T follicular helper cell (primary cell): ENCODE data around the gene CCDC149.
"Not testable (repeated sequence)": the region's sequence is repeated elsewhere in the genome, so short reads cannot be mapped to it uniquely, and the experiment has no call there.

Experiments used
- DNase-seq: peaks from one replicate; pipeline ENCODE4 v3.0.0-alpha.2; 2020; ENCODE audit warnings: low read depth

Gene CCDC149

DNA sequence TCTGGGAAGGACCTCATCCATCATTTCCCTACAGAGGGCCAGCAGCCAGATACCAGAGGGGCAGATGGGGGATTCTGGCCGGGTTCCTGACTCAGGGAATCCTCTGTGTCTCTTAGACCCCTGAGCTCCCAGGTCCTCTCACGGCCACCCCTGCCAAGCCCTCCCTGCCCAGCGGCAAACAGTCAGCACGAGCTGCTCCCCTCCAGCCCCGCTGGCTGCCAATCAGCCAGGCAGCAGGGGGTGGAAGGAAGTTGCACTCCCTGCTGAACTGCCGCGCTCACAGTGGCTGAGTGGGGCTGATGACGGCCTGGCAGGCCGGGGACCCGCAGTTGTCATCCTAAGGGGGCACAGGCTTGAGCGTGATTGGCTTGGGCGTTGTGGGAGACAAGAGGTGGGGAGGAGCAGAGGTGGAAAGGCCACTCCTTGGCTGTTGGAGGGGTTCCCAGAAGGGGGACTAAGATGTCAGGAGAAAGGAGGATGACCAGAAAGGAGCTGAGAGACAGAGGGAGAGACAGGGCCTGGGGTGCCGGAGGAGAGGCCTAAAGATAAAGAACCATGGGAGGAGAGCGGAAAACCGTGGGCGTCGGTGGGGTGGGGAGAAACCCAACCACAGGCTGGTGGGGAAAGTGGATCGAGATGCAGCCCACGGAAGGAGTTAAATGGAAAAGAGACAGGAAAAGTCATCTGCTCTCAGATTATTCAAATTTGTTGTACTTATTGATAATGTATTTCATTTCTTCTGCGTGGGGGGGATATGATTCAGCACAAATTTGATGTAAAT lies 4.4 kb upstream of the CCDC149 start:
- DNase-seq, result no peak

DNA sequence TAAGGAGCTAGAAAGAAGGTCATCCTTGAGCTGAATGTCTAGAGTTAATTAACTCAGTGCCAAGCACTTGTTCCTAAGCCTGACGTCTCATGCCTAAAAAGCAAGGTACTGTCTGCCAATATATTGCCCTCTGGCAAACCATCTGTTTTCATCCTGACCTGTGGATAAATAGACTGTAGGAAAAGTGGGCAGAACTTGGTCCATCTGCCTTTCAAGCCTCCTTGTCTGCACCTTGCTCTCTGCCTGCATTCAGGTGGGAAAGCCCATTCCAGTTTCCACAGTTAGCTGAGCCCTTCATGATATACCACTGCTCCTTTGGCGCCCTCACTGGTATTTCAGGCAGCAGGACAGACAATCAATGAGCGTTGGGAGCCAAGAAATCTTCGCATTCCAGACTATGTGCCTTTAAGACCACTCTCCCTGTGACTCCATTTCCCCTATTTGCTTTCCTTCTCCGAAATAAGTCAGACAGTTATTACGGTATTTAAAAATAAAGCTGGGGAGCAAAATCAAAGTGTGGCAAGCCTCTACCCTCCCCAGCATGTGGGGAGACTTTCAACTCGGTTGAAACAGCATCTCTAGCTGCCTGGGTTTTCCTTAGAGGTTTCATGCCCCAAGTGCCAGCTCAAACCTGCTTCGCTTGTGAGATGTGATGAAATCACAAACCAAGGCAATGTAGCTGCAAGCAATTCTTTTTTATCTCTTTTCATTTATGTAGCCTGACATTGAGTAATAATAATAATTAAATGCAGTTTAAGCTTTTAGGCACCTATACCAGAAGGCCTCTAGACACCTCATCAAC lies 2.5 kb upstream of the CCDC149 start:
- no peak for DNase-seq

DNA sequence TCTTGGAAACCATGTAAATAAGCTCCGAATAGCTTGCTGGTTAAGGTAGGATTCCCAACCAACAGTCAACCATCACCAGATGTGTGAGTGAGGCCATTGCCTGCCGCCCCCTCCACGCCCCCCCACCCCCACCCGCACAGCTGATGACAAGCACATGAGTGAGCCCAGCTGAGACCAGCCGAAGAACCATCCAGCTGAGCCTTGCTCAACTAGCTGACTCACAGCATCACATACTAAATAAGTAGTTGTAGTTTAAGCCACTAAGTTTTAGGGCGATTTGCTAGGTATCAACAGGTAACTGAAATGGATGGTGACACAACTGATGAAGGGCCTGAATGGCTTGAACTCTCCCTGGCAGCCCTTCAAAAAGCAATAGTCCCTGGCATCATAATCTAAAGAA lies 1.6 kb upstream of the CCDC149 start:
- DNase-seq, result no peak

DNA sequence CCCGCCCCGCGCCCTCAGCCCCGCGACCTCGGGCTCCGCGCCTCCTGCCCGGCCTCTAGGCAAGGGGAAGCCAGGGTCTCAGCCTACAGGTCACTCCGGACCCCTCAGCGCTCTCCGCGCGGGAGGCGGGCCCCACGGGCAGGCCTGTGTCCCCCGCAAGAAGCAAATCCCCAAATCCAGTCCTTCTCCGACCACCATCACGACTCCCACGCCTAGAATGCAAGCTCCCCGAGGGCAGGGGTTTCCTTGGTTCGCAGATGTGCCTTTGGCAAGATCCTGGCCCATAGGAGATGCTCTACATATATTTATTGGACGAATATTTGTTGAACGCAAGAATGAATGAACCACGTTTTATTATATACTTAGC lies 260 bp upstream of the CCDC149 start:
- DNase-seq, result no peak

DNA sequence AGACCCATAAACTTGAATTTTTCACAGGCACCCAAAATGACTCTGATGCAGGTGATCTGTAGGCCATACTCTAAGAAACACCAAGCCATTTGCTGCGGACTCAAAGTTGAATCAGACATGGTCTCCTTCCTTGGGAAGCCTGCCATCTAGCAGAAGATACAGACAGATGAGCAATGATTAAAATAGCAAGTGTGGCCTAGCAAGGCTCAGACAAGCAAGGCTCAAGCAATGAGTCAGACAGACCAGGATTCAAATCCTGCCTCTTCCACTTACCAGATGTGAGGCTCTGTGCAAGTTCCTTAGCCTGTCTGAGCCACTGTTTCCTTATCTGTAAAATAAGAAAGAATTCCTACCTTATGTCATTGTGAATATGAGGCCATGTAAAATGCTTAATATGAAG lies 2.3 kb downstream of the CCDC149 start:
- no peak for DNase-seq

DNA sequence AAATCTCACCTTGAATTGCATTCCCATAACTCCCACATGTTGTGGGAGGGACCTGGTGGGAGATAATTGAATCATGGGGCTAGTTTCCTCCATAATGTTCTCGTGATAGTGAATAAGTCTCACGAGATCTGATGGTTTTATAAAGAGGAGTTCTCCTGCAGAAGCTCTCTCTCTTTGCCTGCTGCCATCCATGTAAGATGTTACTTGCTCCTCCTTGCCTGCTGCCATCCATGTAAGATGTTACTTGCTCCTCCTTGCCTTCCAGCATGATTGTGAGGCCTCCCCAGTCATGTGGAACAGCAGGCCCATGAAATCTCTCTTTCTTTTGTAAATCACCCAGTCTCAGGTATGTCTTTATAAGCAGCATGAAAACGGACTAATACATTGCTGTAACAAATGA lies 3.2 kb downstream of the CCDC149 start:
- not testable (repeated sequence) for DNase-seq

DNA sequence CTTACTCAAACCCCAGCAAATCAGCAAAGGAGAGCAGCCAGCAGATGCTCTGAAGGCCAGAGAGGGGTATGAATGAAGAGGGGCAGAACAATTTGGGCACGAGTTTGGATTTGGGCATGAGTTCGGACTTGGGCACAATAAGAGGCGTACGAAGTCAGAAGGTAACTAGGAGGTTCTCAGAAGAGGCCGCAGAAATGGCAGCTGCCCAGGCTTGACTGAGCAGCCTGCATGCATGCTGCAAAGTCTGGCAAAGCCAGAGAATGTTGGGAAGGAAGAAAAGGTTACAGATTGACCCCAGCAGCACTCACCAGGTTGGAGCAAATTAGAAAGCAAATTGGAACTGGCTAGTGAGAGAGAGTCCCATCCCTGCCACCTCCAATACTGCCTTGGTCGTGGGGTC lies 15.2 kb downstream of the CCDC149 start:
- DNase-seq, result no peak

DNA sequence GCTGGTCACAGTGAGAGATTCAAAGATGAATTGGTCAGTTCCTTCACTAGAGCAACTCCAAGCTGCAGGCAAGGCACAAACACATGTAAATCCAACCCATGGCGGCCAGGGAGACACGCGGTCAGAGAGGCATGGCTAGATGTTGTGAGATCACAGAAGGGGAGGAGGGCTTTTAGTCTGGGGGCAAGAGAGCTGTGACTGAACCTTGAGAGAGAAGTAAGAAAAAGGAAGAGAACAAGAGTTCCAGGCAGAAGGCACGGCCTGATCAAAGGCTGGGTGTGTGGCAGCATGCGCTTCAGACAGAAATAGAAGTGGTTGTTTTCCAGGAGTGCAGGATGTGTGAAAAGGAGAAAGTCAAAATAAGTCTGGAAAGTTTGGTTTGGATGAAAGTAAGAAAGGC lies 15.9 kb downstream of the CCDC149 start:
- no peak for DNase-seq

DNA sequence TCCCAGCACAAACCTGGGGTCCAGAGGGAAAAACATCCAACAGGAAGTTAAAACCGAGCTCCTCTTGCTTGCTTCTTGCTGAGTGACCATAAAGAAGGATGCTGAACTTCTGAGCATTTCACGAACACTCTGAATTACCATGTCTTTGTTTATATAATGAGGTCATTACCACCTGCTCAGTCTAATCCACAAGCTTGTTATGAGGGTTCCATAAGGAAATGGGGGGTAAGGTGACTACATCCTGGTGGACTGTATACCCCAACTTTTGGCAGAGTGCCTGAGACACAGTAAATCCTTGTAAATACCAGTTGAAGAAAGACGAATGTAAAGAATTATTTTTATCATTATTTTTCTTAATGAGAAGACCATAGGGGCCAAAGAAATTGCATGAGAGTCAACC lies 16.8 kb downstream of the CCDC149 start:
- DNase-seq, result no peak

DNA sequence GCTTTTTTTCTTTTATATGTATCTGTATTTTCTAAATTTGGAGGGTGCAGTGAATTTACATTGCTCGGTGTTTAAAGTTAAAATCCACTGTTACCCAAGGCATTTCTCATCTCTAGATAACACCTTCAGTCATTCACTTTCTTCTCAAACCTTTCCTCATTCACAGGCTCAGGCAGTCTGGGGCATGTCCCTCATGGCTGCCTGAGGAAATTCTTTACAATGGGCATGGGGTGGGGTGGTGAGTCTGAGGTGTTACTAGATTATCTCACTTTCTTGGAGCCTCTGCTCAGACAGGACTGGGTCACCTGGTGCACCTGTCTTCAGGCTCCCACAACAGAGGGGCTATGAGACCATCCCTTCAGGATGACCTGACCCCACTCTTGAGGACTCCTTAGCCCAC lies 17.4 kb downstream of the CCDC149 start:
- DNase-seq, result no peak

DNA sequence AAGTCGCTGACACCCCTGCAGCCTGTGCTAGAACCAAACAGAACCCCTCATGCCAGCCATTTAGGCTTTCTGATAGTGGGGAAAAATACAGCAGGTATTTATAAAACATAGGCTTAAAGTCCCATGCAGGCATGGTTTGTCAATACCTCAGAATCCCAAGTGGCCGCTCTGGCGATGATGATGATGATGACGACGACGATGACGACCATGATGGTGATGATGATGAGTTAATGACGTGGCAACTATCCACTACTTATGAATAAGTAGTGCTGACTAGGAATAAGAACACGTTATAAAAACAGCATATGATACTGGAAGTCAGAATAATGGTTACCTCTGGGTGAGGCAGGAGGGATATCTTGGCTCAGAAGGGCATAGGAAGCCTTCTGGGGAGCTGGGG lies 18.0 kb downstream of the CCDC149 start:
- no peak for DNase-seq

DNA sequence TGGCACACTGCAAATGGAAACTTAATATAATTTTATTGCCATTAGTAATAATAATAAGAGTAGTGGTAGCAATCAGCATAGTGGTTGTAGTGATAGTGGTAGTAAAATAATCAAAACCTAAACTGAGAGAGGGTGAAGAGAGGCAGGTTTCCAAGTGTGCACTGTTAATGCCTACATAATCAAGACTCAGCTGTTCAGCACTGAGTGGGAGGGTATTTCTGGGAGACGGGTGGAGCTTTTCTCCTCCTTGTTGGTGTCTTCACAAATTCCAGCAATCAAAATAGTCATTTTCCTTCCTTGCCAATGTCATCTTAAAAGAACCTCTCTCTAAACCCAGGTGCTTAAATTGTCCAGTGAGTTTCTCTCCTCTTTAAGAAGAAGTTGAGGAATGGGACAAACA lies 18.6 kb downstream of the CCDC149 start:
- no peak for DNase-seq

DNA sequence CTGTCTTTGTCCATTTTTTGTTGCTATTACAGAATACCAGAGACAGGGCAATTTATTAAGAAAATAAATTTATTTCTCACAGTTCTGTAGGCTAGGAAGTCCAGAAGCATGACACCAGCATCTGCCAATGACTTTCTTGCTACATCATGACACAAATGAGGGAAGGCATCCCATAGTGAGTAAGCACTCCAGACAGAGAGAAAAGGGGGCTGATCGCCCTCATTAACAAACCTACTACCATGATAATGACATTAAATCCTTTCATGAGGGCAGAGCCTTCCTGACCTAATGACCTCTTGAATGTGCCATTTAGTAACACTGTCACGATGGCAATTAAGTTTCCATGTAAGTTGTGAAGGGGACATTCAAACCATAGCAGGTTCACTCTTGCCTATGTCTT lies 20.1 kb downstream of the CCDC149 start:
- no peak for DNase-seq

DNA sequence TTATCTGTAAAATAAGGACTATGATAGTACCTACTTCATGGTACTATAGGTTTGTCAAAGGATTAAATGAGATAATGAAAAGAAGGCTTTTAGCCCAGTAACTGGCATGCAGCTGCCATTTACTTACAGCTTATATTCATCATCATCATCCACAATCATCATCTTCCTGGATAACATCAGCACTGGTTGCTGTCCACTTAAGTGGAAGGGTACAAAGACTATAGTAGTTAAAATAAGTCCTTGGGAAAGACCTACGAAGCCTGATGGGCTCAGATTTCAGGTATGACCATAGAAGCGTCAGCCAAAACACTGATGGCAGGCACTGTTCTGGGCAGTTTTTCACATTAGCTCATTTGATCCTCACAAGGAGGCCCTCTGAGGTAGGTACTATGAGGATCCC lies 20.6 kb downstream of the CCDC149 start:
- DNase-seq, result no peak

DNA sequence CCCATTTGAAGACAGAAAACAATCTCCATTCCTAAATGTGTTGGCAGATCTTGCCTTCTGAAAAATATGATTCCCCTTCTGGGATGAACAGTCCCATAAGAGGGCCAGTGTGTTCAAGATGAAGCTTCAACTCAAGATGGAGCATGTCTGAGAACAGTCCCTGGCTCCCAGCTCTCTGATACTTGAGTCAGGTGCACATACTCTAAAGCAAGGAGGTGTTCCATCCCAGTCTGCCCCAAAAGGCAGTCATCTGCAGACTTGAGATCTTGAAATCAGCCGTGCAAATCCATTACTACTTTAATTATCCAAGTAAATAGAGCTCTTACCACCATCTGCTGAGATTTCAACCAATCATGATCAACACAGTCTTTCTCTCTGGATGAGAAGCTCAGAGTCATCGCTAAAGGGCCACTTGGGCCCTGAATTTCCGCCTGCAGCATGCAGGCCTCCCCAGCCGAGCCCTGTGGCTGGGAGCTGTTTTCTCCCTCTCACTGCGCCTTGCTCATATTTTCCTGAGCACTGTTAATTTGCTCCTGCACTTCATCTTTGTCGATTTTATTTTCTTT lies 22.2 kb downstream of the CCDC149 start:
- DNase-seq, result no peak

DNA sequence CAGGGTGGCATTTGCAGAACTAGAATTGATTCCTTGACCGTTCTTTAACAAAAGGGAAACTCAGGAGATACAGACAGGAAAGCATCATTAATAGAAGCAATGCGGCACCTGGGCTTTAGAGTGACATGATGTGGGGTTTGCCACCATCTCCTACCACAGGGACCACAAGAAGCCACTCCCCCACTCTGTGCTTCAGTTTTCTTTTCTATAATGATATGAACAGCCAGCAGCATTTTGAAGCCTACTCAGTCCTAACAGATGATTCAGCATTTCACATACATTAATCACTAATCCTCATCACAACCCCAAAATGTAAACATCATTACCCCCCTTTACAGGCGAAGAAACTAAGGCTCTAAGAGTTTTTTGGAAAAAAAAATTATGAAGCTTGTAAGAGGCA lies 22.9 kb downstream of the CCDC149 start:
- DNase-seq, result no peak

DNA sequence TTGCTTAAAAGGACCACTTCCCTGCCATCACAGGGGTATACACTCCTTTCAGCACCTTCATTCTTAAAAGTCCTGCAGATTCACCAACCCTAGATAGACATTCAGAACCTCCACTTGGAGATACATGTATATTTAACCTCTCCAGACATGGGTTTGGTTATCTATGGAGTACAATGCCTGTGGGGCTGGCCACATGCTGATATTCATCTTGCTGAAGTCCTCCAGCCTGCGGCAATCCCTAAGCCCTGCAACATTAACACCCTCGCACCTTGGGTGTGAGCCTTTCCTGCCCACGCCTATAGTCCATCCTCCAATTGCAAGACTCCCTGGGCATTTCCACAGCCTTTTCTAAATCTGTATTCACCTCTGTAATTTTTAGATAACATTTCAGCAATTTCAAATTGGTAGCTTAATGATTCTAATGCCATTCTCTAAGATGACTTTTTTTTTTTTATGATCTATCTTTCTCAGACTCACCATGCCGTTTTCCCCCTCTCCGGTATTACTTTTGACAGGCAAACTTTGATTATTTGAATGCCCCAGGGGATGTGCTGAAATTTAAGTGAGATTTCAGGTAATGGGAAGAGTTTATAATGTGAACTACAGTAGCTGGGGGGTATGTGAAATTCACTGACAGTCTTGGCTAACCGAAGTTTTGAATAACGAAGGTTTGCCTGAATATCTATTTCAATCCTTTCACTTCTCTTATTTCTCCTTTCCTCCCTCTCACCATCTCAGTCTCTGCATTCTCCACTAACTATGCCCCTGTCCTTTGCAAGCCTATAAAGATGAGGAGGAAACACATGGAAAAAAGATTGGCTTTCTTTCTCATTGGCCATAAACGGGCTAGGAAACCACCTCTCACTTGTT lies 24.1 kb downstream of the CCDC149 start:
- DNase-seq, result no peak

DNA sequence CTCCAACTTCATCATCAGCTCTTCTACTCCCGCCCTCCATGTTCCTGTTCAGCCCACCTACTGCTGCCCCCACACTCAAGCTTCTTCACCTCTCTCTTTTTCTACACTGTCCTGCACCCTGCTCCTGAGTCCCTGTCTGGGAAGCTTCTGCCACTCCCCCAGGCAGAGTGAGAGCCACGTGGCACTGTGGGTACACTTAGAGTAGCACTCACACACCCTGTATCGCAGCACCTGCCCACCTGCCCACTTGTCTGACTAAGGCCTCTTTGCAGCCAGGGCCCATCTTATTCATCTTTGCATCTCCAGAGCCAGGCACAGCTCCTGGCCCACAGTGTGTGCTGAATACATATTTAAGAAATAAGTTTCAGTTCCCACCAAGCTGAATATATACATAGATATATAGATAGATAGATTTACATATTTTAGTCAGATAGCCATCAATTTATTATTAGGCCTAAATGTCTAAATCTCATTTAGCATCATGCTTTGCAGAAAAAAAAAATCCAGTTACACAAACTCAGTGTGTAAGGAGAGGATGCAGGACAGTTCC lies 24.9 kb downstream of the CCDC149 start:
- no peak for DNase-seq

DNA sequence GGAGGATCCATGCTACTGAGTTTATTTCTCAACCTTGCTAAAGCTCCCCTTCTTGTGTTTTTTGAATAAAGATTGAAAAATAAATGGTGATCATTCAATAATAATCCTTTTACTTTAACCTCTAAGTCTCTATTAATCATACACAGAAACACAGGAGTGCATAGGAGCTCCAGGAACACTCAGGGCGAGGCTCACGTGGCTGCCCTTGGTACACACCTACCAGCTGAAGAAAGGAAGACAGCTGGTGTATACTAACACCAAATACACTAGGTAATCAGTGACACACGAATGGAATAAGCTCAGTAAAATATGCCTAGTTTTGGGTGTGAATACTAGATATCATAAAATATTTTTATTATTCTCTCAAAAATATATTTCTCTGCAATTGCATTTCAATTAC lies 26.2 kb downstream of the CCDC149 start:
- DNase-seq, result no peak

DNA sequence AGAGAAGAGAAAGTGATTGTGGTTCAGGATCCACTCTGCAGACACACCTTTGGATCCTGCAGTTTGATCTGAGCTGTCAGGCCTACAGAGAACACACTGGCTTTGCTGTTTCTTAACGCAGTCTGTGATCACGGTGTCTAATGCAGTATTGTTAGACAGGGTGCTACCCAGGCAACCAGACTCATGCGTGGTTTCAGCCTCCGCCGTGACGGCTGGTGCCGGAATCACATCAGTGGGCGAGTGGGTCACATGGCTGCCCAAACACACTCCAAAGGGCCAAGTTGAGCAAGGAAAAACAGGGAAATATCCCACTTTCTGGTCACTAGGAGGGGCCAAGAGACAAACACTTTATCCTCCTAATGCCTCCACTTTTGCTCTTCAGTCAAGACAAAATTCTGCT lies 27.5 kb downstream of the CCDC149 start:
- no peak for DNase-seq

DNA sequence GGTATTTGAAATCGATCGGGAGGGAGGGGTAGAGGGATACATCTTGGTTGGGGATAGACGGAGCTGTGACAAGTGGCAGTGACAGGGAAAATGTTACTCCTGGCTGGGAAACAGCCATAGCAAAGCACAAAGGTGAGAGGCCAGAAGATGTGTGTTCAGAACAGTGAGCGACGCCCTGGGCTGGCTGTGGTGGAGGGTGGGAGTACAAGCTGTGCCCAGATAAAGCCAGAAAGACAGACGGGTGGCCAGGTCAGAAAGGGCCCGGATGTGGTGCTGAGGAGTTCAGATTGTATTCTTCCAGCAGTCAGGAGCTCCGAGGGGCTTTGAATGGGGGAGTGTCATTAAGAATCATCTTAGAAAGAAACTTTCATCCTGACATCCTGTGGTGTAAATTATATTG lies 27.9 kb downstream of the CCDC149 start:
- no peak for DNase-seq
